SK-N-MC (cell line): ENCODE measurements around the gene TXNDC11.

Experiments
- EZH2 ChIP-seq: fragments of 200-600 bp; sonication (generic); IDR thresholded peaks from one replicate; pipeline ENCODE4 v1.6.1; 2017; ENCODE audit warnings: antibody characterized with exemption
- POLR2AphosphoS5 ChIP-seq: IDR thresholded peaks from 2 replicates; pipeline ENCODE4 v1.6.1; 2012; ENCODE audit warnings: mild to moderate bottlenecking, low read depth, low read length, borderline replicate concordance

GRCh38 chr16:11696266-11697012 lies 46.2 kb downstream of the TXNDC11 start:
- no peak for TF ChIP-seq EZH2
- TF ChIP-seq POLR2AphosphoS5, result no peak
